ENCODE measurements around the gene MYRF. TPM values are rescaled to one million over a fixed set of nuclear protein-coding genes. Genes with fewer than 3 reads are reported as not detected.
A peak's percentile ranks its signal among the peaks of the same experiment; 100 is the strongest.

The MYRF gene
- total and polyA plus RNA-seq, 2 of the 13 experiments (the other 11 are each of a cell fraction or from before 2014, with no cell fraction given), result 10.2 to 25.9 TPM

DNA sequence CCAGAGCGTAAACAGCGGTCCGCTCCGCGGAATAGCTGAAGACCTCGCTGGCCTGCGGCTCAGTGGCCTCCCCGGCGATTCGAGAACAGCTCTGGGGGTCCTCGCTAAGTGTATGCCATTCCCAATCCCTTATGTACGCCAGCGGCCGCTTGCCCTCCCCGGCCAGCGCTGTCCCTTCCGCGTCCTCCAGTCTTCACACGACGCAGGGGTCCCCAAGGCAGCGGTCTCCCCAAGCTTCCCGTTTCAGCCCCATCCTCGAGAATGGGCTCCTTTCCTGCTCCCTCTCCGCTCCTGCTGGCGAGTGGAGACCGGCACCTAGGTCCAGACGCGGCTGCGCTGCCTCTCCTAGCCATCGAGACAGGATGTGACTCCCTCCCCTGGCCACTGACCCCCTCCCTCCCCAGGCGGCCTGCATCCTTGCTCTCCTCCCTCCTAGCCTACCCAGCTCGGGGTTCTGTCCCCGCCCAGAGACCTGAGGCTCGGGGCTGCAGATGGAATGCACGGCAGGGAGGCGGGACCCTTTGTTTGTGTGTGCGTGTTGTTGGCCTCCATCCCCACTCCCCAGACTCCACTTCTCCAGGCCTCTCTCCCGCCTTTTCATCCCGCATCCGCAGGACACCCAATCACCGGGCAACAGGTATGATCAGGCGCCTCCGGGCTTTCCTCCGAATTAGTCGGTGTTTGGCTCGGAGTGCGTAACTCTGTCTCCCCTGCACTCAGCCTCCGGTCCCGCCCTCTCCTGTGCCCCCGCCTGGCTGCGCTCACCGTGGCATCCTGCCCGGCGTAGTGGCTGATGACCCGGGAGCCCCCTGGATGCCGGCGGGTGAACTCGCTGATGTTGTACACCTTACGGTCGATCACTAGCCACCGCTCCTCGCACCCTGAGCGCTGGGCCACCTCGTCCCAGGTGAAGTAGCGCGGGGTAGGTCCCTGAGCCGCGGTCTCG lies 63.6 kb downstream of the MYRF start (continued):
- TF ChIP-seq PPARG (CRISPR knock-in tag; conservative IDR thresholded peaks at IDR 0.05), result no peak
- no peak; the same call in 1 of the 2 replicates for TF ChIP-seq PAX8 (CRISPR knock-in tag; IDR thresholded peaks at IDR 0.05; ENCODE audit: borderline replicate concordance)
- TF ChIP-seq ZNF761 (CRISPR knock-in tag; conservative IDR thresholded peaks at IDR 0.05), result no peak
- TF ChIP-seq NFYB (CRISPR knock-in tag; IDR thresholded peaks at IDR 0.05), result no peak
- no peak for TF ChIP-seq ZFYVE20 (CRISPR knock-in tag; IDR thresholded peaks at IDR 0.05; ENCODE audit: borderline replicate concordance, low read depth)
- TF ChIP-seq, protein P1, sequence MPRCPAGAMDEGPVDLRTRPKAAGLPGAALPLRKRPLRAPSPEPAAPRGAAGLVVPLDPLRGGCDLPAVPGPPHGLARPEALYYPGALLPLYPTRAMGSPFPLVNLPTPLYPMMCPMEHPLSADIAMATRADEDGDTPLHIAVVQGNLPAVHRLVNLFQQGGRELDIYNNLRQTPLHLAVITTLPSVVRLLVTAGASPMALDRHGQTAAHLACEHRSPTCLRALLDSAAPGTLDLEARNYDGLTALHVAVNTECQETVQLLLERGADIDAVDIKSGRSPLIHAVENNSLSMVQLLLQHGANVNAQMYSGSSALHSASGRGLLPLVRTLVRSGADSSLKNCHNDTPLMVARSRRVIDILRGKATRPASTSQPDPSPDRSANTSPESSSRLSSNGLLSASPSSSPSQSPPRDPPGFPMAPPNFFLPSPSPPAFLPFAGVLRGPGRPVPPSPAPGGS (CRISPR knock-in tag; IDR thresholded peaks at IDR 0.05), result no peak
- TF ChIP-seq NBN (conservative IDR thresholded peaks at IDR 0.05), result no peak
- TF ChIP-seq MTA3 (CRISPR knock-in tag; IDR thresholded peaks at IDR 0.05), result no peak
- no peak for TF ChIP-seq ONECUT2 (CRISPR knock-in tag; IDR thresholded peaks at IDR 0.05)
- TF ChIP-seq ASH2L (IDR thresholded peaks at IDR 0.05; ENCODE audit: insufficient read length, low read depth, low read length), result no peak
- peak; percentile 50; the same call in 1 of the 2 replicates for TF ChIP-seq SIN3A (IDR thresholded peaks at IDR 0.05; ENCODE audit: borderline replicate concordance, low read depth, low read length)
- TF ChIP-seq CCAR2 (optimal IDR thresholded peaks at IDR 0.05; ENCODE audit: low read depth, low read length), result no peak
- TF ChIP-seq, protein P2, sequence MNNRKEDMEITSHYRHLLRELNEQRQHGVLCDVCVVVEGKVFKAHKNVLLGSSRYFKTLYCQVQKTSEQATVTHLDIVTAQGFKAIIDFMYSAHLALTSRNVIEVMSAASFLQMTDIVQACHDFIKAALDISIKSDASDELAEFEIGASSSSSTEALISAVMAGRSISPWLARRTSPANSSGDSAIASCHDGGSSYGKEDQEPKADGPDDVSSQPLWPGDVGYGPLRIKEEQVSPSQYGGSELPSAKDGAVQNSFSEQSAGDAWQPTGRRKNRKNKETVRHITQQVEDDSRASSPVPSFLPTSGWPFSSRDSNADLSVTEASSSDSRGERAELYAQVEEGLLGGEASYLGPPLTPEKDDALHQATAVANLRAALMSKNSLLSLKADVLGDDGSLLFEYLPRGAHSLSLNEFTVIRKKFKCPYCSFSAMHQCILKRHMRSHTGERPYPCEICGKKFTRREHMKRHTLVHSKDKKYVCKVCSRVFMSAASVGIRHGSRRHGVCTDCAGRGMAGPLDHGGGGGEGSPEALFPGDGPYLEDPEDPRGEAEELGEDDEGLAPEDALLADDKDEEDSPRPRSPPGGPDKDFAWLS (CRISPR knock-in tag; IDR thresholded peaks at IDR 0.05; ENCODE audit: borderline replicate concordance), result no peak
- TF ChIP-seq IRX3 (CRISPR knock-in tag; IDR thresholded peaks at IDR 0.05; ENCODE audit: borderline replicate concordance, low read depth), result peak; percentile 37; the same call in 1 of the 2 replicates
- TF ChIP-seq FOXJ3 (CRISPR knock-in tag; IDR thresholded peaks at IDR 0.05; ENCODE audit: borderline replicate concordance), result no peak
- no peak for TF ChIP-seq ZNF577 (CRISPR knock-in tag; IDR thresholded peaks at IDR 0.05; ENCODE audit: borderline replicate concordance, low read depth)

All from HepG2 (cell line).